HG03103 (cell line): ENCODE results near the gene NASP.

Experiments used
- ATAC-seq: cut with Tn5 transposase; IDR thresholded peaks from one replicate; pipeline ENCODE4 v1.9.1; 2021; ENCODE audit warnings: low read depth; ENCODE audit not compliant: unreplicated experiment

The NASP gene

DNA sequence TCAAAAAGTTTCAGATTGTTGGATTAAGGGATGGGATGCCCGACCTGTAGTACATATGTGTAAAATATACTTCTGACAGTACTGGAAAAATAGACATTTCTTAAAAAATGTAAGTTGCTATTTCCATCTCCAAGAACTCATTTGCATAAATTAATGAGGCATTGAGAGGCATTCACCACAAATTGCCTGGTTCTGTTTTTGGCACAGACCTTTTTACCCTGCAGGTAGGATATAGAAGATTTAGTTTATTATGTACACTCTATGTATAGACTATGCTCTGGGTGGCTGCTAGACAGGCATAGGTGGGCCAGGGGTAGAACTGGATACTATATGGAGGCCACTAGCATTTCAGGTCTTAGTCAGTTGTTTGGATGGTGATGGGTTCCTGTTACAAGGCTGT is 32.0 kb downstream of the NASP start:
- no peak for ATAC-seq

DNA sequence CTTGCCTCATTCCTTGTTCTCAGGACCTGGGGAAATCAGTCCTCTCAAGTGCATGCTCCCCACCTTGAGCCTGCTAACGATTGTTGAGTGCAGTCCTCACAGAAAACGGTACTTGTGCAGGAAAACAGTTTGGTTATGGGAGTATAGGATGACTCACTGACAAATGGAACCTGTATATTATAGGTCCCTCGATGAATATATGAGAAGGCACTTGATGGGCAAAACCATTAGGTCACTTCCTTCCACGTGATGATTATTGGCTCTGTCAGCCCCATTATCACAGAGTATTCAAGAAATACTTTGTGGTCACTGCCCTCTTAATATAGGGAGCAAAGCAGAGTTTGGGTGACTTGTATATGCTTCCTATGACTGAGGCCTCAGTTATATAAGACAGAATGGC is 33.8 kb downstream of the NASP start:
- no peak for ATAC-seq

DNA sequence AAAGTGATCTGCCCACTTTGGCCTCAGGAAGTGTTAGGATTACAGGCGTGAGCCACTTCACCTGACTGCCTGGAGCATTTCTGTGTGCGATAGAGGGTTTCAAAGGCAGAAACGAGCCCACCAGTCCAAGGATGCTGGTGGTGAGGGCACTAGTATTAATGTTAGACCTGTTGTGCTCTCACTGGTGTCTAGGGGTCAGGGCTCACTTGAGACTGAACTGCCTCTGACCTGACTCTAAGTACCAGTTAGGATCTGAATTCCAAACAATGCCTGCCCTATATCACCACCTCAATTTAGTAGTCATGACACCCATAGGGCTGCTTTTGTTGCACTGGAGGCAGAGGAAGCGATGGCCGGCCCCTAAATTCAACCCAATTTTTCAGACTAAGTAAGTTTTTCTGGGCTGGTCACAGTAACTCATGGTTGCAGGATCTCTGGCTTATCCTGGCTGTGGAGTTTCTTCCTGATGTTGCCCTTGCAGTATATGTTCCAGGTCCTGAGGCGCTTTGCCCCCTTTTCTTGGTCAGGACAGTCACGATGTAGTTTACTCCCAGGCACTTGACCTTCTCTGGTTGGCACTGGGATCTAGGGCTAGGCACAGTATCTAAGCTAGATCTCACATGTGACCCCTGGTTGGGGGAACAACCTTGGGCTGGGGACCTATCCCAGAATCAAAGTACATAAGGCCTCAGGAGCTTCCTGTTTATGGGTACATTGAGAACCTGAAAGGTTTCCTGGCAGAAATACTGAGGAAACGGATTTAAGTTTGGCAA is 35.5 kb downstream of the NASP start:
- no peak for ATAC-seq

DNA sequence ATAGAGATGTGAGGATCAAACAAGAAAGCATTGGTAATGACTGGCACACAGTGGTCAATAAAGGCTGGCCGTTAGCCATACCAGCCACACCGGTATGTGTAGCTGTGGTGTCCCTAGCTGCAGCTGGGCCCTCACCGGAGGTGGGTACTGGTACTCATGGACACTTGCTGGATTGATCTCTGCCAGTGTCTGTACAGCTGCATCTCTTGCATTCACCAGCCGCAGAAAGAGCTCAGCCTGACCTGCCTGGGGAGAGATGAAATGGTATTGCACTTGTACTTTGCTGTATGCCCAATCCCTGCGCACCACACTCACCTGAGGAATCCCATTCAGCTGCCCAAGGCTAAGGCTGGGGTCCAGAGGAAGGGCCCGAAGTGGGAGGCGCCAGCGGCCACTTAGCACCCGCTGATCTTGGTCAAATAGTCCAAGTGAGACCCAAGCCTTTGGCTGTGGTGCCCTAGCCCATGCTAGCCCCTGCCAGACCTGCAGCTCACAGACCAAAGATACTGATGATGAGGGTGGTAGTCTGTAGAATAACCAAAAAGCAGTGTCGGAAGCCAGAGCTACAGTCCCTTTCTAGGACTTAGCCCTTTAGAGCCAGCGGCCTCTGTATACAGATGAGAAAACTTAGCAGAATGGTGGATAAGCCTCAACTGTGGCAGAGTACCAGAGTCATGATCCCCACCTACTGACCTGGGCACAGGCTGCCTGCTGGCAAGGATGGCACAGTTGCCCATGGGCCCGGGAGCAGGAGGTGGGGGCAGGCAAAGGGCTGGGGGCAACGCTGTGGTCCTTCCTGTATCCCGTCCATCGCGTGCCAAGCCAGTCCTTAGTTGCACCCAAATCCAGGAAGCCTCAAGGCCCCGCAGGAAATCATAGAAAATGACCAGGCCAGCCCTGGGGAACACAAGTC is 37.0 kb downstream of the NASP start:
- no peak for ATAC-seq

- ATAC-seq: no peak
Measured at GRCh38 chr1:45621501-45621836, 37.6 kb downstream of the NASP start.

DNA sequence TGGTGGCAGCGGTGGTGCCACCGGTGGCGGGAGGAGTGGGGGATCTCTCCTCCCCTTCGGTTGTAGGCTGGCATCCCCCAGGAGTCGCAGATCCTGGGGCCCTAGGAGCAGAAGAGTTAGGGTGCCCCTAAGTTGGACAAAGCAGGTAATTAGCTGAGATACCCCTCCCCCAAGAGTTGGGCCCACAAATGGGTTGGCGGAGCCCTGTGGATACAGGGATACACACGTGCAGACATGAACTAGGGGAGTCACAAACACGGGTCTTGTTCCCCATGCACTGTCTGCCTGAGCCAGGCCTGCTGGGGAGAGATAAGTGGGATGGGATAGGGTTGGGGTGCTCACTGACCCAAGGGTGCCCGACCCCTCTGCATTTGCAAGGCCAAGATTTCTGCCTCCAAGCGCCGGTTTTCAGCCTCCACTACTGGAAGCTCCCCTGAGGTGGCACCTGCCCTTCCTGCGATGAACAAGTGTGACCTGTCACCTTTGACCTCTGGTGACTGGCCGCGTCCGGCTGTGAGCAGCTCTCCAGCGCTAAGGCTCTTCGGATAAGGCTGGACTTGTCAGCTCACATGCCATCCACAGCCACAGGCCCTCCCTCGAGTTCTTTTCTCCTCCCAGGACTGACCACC is 38.2 kb downstream of the NASP start:
- ATAC-seq: no peak

- no peak for ATAC-seq
Measured at GRCh38 chr1:45622524-45623394, 38.9 kb downstream of the NASP start.

DNA sequence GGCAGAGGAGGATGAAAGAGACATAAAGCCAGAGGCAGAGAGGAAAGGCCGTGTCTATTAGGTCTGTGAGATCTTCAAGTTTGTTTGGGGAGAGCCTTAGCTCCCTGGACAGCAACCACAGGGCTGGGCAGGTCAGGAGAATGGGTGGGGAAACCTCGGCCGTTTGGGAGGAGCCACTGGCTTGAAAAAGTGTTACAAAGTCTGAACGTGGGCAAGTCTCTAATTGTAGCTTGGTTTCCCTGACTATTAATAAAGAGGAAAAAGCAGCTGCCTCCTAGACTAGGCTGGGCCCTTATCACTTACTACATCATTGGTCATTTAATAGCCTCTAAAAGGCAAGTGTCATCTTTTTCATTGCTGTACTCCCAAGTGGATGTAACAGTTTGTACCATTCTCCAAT is 40.1 kb downstream of the NASP start, which contains the start of gene CCDC17:
TSS of gene CCDC17 (minus strand) at position 83 of the 400 bp plus-strand sequence. CDS start 145 bp downstream, outside the sequence.
- no peak for ATAC-seq

DNA sequence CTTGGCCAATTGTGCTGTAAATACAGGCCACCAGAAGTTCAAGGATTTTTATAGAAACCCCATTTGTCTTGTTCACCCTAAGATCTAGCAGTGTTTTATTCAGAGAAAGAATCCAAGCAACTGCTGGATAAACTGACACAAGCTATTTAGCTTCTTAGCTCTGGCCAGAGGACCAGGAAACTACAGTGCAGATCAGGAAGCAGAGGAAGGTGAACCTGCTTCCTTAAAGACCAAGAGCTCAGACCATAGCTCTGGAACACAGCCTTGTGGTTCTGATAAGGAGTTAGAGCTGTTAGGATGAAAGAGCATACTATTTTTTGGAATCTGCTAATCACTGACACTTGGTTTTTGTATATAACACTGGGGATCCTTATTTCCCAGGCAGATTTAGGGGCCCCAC is 45.2 kb downstream of the NASP start:
- no peak for ATAC-seq

- no peak for ATAC-seq
Measured at GRCh38 chr1:45630429-45630828, 46.6 kb downstream of the NASP start.

DNA sequence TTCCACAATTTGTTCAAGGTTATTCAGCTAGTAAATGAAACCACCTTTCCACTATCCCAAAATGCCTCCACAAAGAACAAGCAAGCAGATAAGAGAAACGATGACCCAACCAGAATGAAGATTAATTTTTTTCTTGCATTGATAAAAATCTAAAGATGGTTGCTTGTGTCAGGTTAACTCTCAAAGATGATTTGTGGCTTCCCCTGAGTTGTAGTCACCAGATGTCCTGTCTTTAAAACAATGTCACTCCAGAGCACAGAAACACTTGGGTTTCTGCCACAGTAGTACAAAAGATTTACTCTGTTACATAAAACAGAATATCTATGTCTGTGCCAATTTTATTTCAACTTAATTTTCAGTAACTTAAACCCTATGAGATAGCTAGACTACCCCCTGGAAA is 51.4 kb downstream of the NASP start:
- no peak for ATAC-seq

- no peak for ATAC-seq
Measured at GRCh38 chr1:45640293-45640692, 56.5 kb downstream of the NASP start.

GRCh38 chr1:45643321-45643720 is 59.5 kb downstream of the NASP start:
- ATAC-seq: no peak

- ATAC-seq: no peak
Measured at GRCh38 chr1:45643978-45644377, 60.1 kb downstream of the NASP start.

DNA sequence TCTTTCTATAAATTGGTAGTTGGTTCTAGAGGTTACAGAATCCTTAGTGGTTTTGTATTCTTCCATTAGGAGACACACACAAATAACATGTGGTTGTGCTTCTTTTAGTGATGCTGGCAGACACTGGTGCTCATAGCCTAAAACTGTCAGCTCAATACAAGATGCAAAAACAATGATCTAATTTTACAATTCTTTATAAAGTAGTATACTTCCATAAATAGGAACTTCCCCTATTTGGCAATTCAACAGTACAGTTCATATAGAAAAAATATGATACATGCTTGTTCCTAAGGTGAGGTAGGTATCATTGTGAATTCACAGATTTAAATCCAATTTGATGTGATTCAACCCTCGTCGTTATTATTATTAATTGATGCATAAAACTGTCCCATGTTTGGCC is 60.8 kb downstream of the NASP start:
- ATAC-seq: no peak

DNA sequence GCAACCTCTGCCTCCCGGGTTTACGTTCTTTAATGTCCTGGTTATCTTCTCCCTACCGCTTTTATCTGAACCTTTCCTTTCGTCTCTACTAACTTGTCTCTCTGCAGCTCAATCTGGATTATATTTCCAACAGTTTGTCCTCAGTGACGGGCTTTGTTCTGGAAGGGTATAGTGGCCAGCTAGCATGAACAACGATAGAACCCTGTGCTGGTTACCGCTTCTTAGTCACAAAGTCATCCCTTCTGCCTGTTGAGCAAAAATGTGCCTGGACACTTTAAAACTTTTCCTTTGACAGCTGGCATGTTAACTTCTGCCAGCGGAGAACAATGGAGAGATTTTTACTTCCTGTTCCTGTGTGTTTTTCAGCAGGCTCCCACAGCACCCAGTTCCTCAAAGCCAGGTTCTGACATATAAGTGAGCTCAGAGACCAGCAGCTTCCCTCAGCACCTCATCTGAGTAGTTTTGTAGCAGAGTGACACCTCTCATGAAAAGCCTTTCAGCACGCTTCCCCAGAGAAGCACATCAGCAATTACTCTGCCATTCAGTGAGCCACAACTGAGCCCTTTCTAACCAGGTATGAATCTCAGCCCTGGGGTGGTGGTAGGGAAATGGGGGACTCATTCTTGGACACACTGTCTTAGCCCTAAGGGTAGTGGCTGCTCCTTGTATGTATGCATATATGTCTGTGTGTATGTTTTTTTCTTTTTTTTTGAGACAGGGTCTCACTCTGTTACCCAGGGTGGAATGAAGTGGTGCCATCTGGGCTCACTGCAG is 63.6 kb downstream of the NASP start:
- no peak for ATAC-seq

DNA sequence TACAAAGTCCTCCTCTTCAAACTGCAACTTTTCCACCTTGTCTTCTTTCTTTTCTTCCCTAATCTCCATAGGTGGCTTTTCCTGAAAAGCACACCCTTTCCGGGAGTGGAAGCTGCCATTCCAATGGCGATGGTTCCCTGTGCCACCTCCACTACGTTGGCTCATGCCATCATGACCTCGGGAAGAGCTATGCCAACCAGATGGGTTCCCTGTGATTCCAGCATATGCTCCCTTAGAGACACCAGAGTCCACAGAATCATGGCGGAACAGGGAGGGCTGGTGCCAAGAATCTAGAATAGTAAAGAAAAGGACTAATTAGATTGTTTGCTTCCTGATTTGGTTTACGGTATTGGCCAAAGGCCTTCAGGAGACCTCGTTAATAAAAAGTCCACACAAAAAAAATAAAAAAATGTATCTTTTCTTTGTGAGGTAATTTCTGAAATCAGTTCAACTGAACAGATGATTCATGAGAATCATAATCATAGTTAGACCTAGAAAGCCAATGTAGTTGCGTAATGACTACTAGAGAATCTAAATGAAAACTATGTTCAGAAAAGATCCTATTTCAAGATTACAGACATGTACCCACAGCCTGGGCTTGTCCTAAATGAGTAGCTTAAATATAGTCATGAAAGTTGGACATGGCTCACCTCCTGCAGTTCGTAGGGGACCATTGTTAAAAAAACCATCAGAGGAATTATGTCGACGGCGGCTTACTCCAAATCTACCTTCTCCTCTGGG is 70.9 kb downstream of the NASP start:
- no peak for ATAC-seq

GRCh38 chr1:45656573-45657226 is 72.9 kb downstream of the NASP start:
- no peak for ATAC-seq
